H9 (cell line): ENCODE data around the gene VMAC. TPM values are rescaled to one million over a fixed set of nuclear protein-coding genes. Genes with fewer than 3 reads are reported as not detected.

ENCODE experiments used
- DNase-seq: peaks from one replicate; pipeline ENCODE4 v3.0.0-alpha.2; 2017
- H2AFZ ChIP-seq: one replicate; pipeline ENCODE4 v1.6.1; 2013; ENCODE audit warnings: mild to moderate bottlenecking, low read length, control low read depth, moderate library complexity
- H2AK5ac ChIP-seq: 2 replicates; pipeline ENCODE4 v1.6.1; 2013; ENCODE audit warnings: low read length, control low read depth, mixed read lengths; ENCODE audit not compliant: insufficient read length
- H2BK120ac ChIP-seq: one replicate; pipeline ENCODE4 v1.6.1; 2013; ENCODE audit warnings: low read depth, mild to moderate bottlenecking, low read length, control low read depth, inconsistent platforms; ENCODE audit not compliant: poor library complexity, severe bottlenecking
- H2BK12ac ChIP-seq: 2 replicates; pipeline ENCODE4 v1.6.1; 2013; ENCODE audit warnings: low read length, control low read depth, mixed read lengths, low read depth; ENCODE audit not compliant: insufficient read length
- H2BK15ac ChIP-seq: 2 replicates; pipeline ENCODE4 v1.6.1; 2013; ENCODE audit warnings: low read depth, low read length, control low read depth
- H2BK20ac ChIP-seq: one replicate; pipeline ENCODE4 v1.6.1; 2013; ENCODE audit warnings: low read depth, mild to moderate bottlenecking, low read length, control low read depth, inconsistent platforms; ENCODE audit not compliant: poor library complexity, severe bottlenecking
- H2BK5ac ChIP-seq: 2 replicates; pipeline ENCODE4 v1.6.1; 2013; ENCODE audit warnings: low read length, control low read depth, mixed read lengths; ENCODE audit not compliant: insufficient read length
- H3K14ac ChIP-seq: 2 replicates; pipeline ENCODE4 v1.6.1; 2013; ENCODE audit warnings: low read length, control low read depth; ENCODE audit not compliant: insufficient read depth
- H3K18ac ChIP-seq: 2 replicates; pipeline ENCODE4 v1.6.1; 2013; ENCODE audit warnings: low read depth, mild to moderate bottlenecking, mixed read lengths, low read length, control low read depth; ENCODE audit not compliant: insufficient read length
- H3K23ac ChIP-seq: 2 replicates; pipeline ENCODE4 v1.6.1; 2013; ENCODE audit warnings: low read length, control low read depth, mixed read lengths, low read depth; ENCODE audit not compliant: insufficient read length
- H3K23me2 ChIP-seq: 2 replicates; pipeline ENCODE4 v1.6.1; 2013; ENCODE audit warnings: low read depth, mild to moderate bottlenecking, mixed read lengths, low read length, control low read depth; ENCODE audit not compliant: insufficient read length, poor library complexity, severe bottlenecking
- H3K27ac ChIP-seq: 2 replicates; pipeline ENCODE4 v1.5.1; 2013; ENCODE audit warnings: low read length, control low read depth, mixed read lengths, low read depth; ENCODE audit not compliant: insufficient read length
- H3K27me3 ChIP-seq: 2 replicates; pipeline ENCODE4 v1.6.1; 2013; ENCODE audit warnings: low read length, control low read depth, inconsistent platforms; ENCODE audit not compliant: insufficient read depth
- H3K4ac ChIP-seq: 2 replicates; pipeline ENCODE4 v1.6.1; 2013; ENCODE audit warnings: low read depth, mild to moderate bottlenecking, control low read depth, inconsistent platforms, low read length, moderate library complexity
- H3K4me1 ChIP-seq: 2 replicates; pipeline ENCODE4 v1.6.1; 2013; ENCODE audit warnings: low read length, control low read depth, inconsistent platforms; ENCODE audit not compliant: insufficient read depth
- H3K4me2 ChIP-seq: 2 replicates; pipeline ENCODE4 v1.6.1; 2013; ENCODE audit warnings: low read length, control low read depth, mixed read lengths; ENCODE audit not compliant: insufficient read length, insufficient read depth
- H3K56ac ChIP-seq: 2 replicates; pipeline ENCODE4 v1.6.1; 2013; ENCODE audit warnings: low read depth, mild to moderate bottlenecking, mixed read lengths, low read length, control low read depth; ENCODE audit not compliant: insufficient read length
- H3K79me1 ChIP-seq: 2 replicates; pipeline ENCODE4 v1.6.1; 2013; ENCODE audit warnings: low read depth, mild to moderate bottlenecking, moderate library complexity, low read length, control low read depth, inconsistent platforms; ENCODE audit not compliant: insufficient read depth, poor library complexity, severe bottlenecking
- H3K79me2 ChIP-seq: 2 replicates; pipeline ENCODE4 v1.6.1; 2013; ENCODE audit warnings: low read length, control low read depth, inconsistent platforms; ENCODE audit not compliant: insufficient read depth
- H3K9ac ChIP-seq: 2 replicates; pipeline ENCODE4 v1.6.1; 2013; ENCODE audit warnings: low read length, control low read depth, mixed read lengths; ENCODE audit not compliant: insufficient read length; ENCODE audit errors: extremely low read depth
- H3K9me3 ChIP-seq: one replicate; pipeline ENCODE4 v1.6.1; 2013; ENCODE audit warnings: low read depth, low read length, inconsistent platforms; ENCODE audit not compliant: control insufficient read depth
- H3T11ph ChIP-seq: one replicate; pipeline ENCODE4 v1.6.1; 2013; ENCODE audit warnings: mild to moderate bottlenecking, low read length, control low read depth, inconsistent platforms
- H4K20me1 ChIP-seq: one replicate; pipeline ENCODE4 v1.6.1; 2013; ENCODE audit not compliant: control insufficient read depth, insufficient read length, insufficient read depth
- H4K5ac ChIP-seq: 2 replicates; pipeline ENCODE4 v1.6.1; 2013; ENCODE audit warnings: low read depth, mild to moderate bottlenecking, mixed read lengths, low read length, control low read depth; ENCODE audit not compliant: insufficient read length
- H4K8ac ChIP-seq: replicated peaks from 2 replicates; pipeline ENCODE4 v1.6.1; 2013; ENCODE audit warnings: low read length, control low read depth, mixed read lengths, low read depth; ENCODE audit not compliant: insufficient read length
- H4K91ac ChIP-seq: 2 replicates; pipeline ENCODE4 v1.6.1; 2013; ENCODE audit warnings: low read depth, mild to moderate bottlenecking, moderate library complexity, mixed read lengths, low read length, control low read depth; ENCODE audit not compliant: insufficient read length
- H3K27ac Mint-ChIP-seq, 3 experiments: 2 replicates in 2 of 3; 3 replicates in 1 of 3; pipeline ENCODE4 v1.8.0; 2020 to 2021; ENCODE audit warnings: mixed read lengths in 3 of 3, mild to moderate bottlenecking in 1 of 3, moderate library complexity in 1 of 3
- H3K27me3 Mint-ChIP-seq: 2 replicates; pipeline ENCODE4 v1.8.0; 2021; ENCODE audit warnings: low read depth, mild to moderate bottlenecking, moderate library complexity, mixed read lengths
- H3K36me3 Mint-ChIP-seq, 3 experiments: 2 replicates in 2 of 3; 3 replicates in 1 of 3; pipeline ENCODE4 v1.8.0; 2020 to 2021; ENCODE audit warnings: low read depth in 3 of 3, mixed read lengths in 3 of 3; ENCODE audit not compliant: insufficient read depth in 1 of 3
- H3K4me1 Mint-ChIP-seq, 2 experiments: 2 replicates each; pipeline ENCODE4 v1.8.0; 2020; ENCODE audit warnings: mixed read lengths in 2 of 2
- H3K4me3 Mint-ChIP-seq, 2 experiments: 2 replicates in 1 of 2; 3 replicates in 1 of 2; pipeline ENCODE4 v1.8.0; 2020 to 2021; ENCODE audit warnings: mild to moderate bottlenecking in 2 of 2, mixed read lengths in 2 of 2, moderate library complexity in 1 of 2
- H3K9me3 Mint-ChIP-seq, 2 experiments: 2 replicates in 1 of 2; 3 replicates in 1 of 2; pipeline ENCODE4 v1.8.0; 2020; ENCODE audit warnings: mild to moderate bottlenecking in 2 of 2, mixed read lengths in 2 of 2, moderate library complexity in 1 of 2
- CTCF ChIP-seq: fragments of 200-600 bp; sonication (generic); conservative IDR thresholded peaks from 3 replicates; pipeline ENCODE4 v1.8.0; 2021; ENCODE audit warnings: antibody characterized with exemption, mild to moderate bottlenecking
- WGBS: extraction: QIAGEN DNeasy Blood & Tissue Kit; methylation state at CpG from one replicate; pipeline ENCODE4 v1.1.7; 2013; ENCODE audit warnings: missing lambda C conversion rate, low lambda C conversion rate, mixed read lengths; ENCODE audit not compliant: insufficient read length; ENCODE audit errors: extremely low coverage; 5-methylcytosine and 5-hydroxymethylcytosine counted together
- total RNA-seq: library from RNA; stranded (reverse); gene quantifications from 2 replicates; pipeline ENCODE4 v1.2.1, GENCODE V29; 2021

VMAC gene
- total RNA-seq, 1 experiment from 2014 or later = 2.2 TPM

DNA sequence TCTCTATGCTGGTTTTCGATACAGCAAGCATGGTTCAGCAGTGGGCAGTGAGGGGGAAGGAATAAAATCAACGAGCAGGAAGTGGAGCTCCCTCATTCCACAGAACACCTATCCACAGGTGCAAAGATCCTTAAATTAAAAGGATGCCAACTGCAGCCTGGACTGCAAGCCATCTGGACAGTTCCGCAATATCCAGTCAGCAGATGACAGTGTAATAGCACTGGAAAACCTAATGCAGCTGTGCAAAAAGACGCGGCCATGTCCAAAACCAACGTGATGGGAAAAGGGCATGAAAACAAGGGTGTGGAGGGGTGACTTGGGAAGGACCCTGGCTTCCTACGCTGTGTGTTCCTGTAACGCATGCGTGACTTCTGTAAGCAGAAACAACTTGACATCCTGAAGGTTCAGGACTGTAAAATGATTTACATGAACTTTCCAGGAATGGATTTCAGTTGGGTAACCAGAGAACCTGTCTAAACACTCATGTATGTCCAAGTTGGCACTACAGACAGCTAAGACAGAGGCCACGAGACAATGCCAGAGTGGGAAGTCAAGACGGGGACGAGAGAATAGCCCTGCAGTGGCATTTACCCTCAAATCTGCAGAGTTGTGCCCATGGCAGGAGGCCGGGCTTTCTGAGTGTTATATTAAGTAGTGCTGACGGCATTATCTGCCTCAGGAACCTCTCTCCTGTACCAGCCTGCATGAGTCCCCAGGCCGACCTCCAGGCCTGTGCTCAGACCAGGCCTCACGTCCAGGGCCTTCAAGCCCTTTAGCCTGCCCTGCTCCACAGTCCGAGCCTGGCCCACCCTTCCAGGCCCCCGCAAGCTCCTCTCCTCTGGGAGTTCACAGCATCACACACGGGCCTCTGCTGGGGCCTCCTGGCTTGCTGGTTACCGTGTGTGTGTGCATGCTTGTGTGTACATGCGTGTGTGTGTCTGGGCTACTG, 35.9 kb downstream of the VMAC start:
- H4K5ac ChIP-seq = no peak overlapping the region

More for the DNA sequence above, 35.9 kb downstream of the VMAC start:
- Histone ChIP-seq H3K23ac (no peak overlapping the region), H3K27me3 (no peaks in the 10 kb centered on the region), H3K14ac (no peak overlapping the region), H3K4me1 (no peaks in the 10 kb centered on the region), H3K9me3 (no peaks in the 10 kb centered on the region), H3K23me2 (no peaks in the 10 kb centered on the region), H3T11ph (no peak overlapping the region), H4K91ac (no peak overlapping the region), H4K8ac (no peak overlapping the region), H3K56ac (no peak overlapping the region), H3K4me2 (no peak overlapping the region), H3K4ac (no peak overlapping the region), H2BK5ac (no peak overlapping the region), H3K79me2 (no peaks in the 10 kb centered on the region; the same call in 1 of the 2 replicates), H3K79me1 (peaks cover 2% of the 10 kb centered on the region), H2BK12ac (no peak overlapping the region), H3K18ac (no peak overlapping the region), H4K20me1 (no peaks in the 10 kb centered on the region), H2AK5ac (no peak overlapping the region), H2BK120ac (no peak overlapping the region), H3K9ac (no peak overlapping the region), H3K27ac (no peak overlapping the region), H2BK20ac (no peak overlapping the region), H2AFZ (no peak overlapping the region), H2BK15ac (no peak overlapping the region)
- no peak for TF ChIP-seq CTCF
- peaks cover 9 to 48% (median 47%) of the 10 kb centered on the region in 3 experiments; a peak in 6 of 7 replicates for H3K36me3 Mint-ChIP-seq
- DNase-seq = no peak
- WGBS = no CpG with 5 or more reads among the region's 21 CpGs
- no peak overlapping the region for H3K4me3 Mint-ChIP-seq
- H3K9me3 Mint-ChIP-seq = no peaks in the 10 kb centered on the region
- no peak overlapping the region for H3K27ac Mint-ChIP-seq
- H3K4me1 Mint-ChIP-seq = peaks cover 4 to 13% of the 10 kb centered on the region in 2 experiments; a peak in 3 of 4 replicates
- H3K27me3 Mint-ChIP-seq = no peaks in the 10 kb centered on the region
